ENCODE data around the gene NAP1L4.

DNA sequence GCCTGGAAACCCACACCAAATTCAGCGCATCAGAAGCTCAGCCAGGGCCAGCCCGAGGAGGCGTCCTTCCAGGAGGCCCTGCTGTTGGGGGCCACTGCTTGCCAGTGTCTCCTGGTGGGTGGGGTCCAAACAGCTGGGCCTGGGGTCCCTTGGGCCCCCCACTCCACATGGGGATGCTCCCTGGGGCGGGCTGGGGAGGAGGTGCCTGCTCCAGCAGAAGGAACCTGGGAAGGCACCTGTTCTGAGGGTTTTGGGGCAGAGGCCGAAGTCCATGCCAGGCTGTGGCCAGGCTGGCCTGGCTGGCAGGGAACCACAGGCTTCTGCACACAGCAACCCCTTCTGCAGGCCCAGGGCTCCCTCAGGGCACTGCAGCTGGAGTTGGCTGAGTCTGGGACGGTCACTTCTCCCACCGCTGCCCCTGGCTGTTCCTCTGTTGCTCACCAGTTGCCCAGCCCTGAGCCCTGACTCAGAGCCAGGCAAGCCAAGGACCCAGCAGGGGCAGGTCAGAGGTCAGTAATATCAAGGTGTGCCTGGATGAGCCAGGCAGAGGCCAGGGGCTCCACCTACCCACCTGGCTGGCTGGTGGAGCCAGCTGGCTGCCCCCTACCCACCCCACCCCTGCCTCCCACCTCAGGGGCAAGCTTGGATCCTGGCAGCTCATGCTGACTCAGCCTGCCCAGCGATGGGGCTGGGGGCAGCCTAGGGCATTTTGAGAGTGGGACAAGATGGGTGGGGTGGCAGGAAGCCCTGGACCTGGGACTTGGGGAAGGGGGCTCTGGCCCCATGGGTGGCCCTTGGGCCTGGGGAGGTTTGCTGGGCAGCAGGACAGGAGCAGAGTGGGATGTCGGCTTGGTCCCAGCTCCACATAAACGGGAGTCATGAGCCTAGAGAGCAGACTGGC, 51.0 kb downstream of the NAP1L4 start:
- TF ChIP-seq POLR2A (IDR thresholded peaks at IDR 0.05; ENCODE audit: extremely low read depth, insufficient read length) (no peak), CTCF (IDR thresholded peaks at IDR 0.05; ENCODE audit: low read depth, low read length) (no peak)
